DND-41 (cell line): Measurements from ENCODE around the gene VSX1.

Source experiments
- ATAC-seq: fragments of 200-7000 bp; cut with Tn5 transposase; 3 replicates; pipeline ENCODE4 v1.9.1; 2021; ENCODE audit warnings: low read depth; ENCODE audit not compliant: insufficient read depth
- DNase-seq: peaks from one replicate; pipeline ENCODE4 v3.0.0-alpha.2; 2020
- H2AFZ ChIP-seq: 2 replicates; pipeline ENCODE4 v1.6.0; 2012; ENCODE audit warnings: low read depth, low read length
- H3K27ac ChIP-seq: 2 replicates; pipeline ENCODE4 v1.5.1; 2012; ENCODE audit warnings: low read length, inconsistent platforms
- H3K27me3 ChIP-seq: fragments of 200-600 bp; sonication (generic); 2 replicates; pipeline ENCODE4 v1.6.0; 2012; ENCODE audit warnings: low read length, mild to moderate bottlenecking, inconsistent platforms; ENCODE audit not compliant: insufficient read depth, poor library complexity
- H3K36me3 ChIP-seq: 2 replicates; pipeline ENCODE4 v1.5.1; 2012; ENCODE audit warnings: low read length, inconsistent platforms; ENCODE audit not compliant: insufficient read depth
- H3K4me1 ChIP-seq: 2 replicates; pipeline ENCODE4 v1.5.1; 2012; ENCODE audit warnings: mild to moderate bottlenecking, low read length; ENCODE audit not compliant: insufficient read depth
- H3K4me2 ChIP-seq: 2 replicates; pipeline ENCODE4 v1.6.0; 2012; ENCODE audit warnings: mild to moderate bottlenecking, moderate library complexity, low read length, inconsistent platforms; ENCODE audit not compliant: insufficient read depth
- H3K4me3 ChIP-seq, 2 experiments: fragments of 200-600 bp in 1 of 2; shearing (Covaris generic) in 1 of 2; 2 replicates each; pipeline ENCODE4 v1.5.1; 2012 to 2016; ENCODE audit warnings: inconsistent platforms in 2 of 2, low read length in 2 of 2, mild to moderate bottlenecking in 2 of 2, low read depth in 1 of 2, moderate library complexity in 1 of 2
- H3K79me2 ChIP-seq: 2 replicates; pipeline ENCODE4 v1.6.0; 2012; ENCODE audit warnings: low read length, inconsistent platforms; ENCODE audit not compliant: insufficient read depth
- H3K9ac ChIP-seq: 2 replicates; pipeline ENCODE4 v1.6.0; 2012; ENCODE audit warnings: low read depth, mild to moderate bottlenecking, inconsistent platforms, low read length, moderate library complexity
- H3K9me3 ChIP-seq: 2 replicates; pipeline ENCODE4 v1.5.1; 2012; ENCODE audit warnings: low read length, moderate library complexity, mild to moderate bottlenecking, inconsistent platforms; ENCODE audit not compliant: insufficient read depth, severe bottlenecking
- H4K20me1 ChIP-seq: 2 replicates; pipeline ENCODE4 v1.6.0; 2012; ENCODE audit warnings: low read length; ENCODE audit not compliant: insufficient read depth
- CTCF ChIP-seq: IDR thresholded peaks from 2 replicates; pipeline ENCODE4 v1.5.1; 2012; ENCODE audit warnings: borderline replicate concordance, low read length, moderate library complexity, mild to moderate bottlenecking; ENCODE audit not compliant: poor library complexity, severe bottlenecking; ENCODE audit errors: extremely low read depth
- EZH2 ChIP-seq: IDR thresholded peaks from 3 replicates; pipeline ENCODE4 v1.6.1; 2012; ENCODE audit warnings: borderline replicate concordance, low read depth, mild to moderate bottlenecking, moderate library complexity, low read length, inconsistent platforms; ENCODE audit not compliant: severe bottlenecking

VSX1 gene

GRCh38 chr20:25081730-25082497 is at the start of gene VSX1:
Gene VSX1, minus strand, starts transcription at chr20:25082141. Its CDS starts 45 bp downstream, at chr20:25082096.
- Histone ChIP-seq H3K4me1 (peaks cover 47% of the 10 kb centered on the region), H3K9me3 (peaks cover 8% of the 10 kb centered on the region), H3K27ac (no peak within 1 kb of the TSS), H2AFZ (no peak within 1 kb of the TSS), H3K4me2 (no peak within 1 kb of the TSS), H3K36me3 (no peaks in the 10 kb centered on the region), H3K9ac (no peak within 1 kb of the TSS), H3K79me2 (no peaks in the 10 kb centered on the region), H3K27me3 (peaks cover 16% of the 10 kb centered on the region), H3K4me3 (no peak within 1 kb of the TSS), H4K20me1 (no peaks in the 10 kb centered on the region)
- TF ChIP-seq CTCF = no peak
- no peak for TF ChIP-seq EZH2
- ATAC-seq (no peak), DNase-seq (peak; percentile 3)

- H3K27ac ChIP-seq = no peak overlapping the region
- no peak overlapping the region for H3K9ac ChIP-seq
- H2AFZ ChIP-seq = no peak overlapping the region
- H3K4me3 ChIP-seq = no peak overlapping the region
- H3K36me3 ChIP-seq = no peaks in the 10 kb centered on the region
- no peak overlapping the region for H3K4me2 ChIP-seq
- no peaks in the 10 kb centered on the region for H3K9me3 ChIP-seq
- no peaks in the 10 kb centered on the region for H3K79me2 ChIP-seq
- H3K27me3 ChIP-seq = no peaks in the 10 kb centered on the region
- TF ChIP-seq EZH2 = no peak
- TF ChIP-seq CTCF = no peak
- no peaks in the 10 kb centered on the region for H4K20me1 ChIP-seq
- ATAC-seq = no peak
- H3K4me1 ChIP-seq = no peaks in the 10 kb centered on the region
- no peak for DNase-seq
Observed at GRCh38 chr20:25129908-25130307, 48.0 kb upstream of the VSX1 start.

- no peak overlapping the region for H3K27ac ChIP-seq
- H3K4me2 ChIP-seq = no peak overlapping the region
Observed at GRCh38 chr20:25129428-25129827, 47.5 kb upstream of the VSX1 start.

More at GRCh38 chr20:25129428-25129827, 47.5 kb upstream of the VSX1 start:
- no peak overlapping the region for H3K9ac ChIP-seq
- H3K9me3 ChIP-seq = no peaks in the 10 kb centered on the region
- no peak overlapping the region for H3K4me3 ChIP-seq
- no peaks in the 10 kb centered on the region for H3K4me1 ChIP-seq
- H2AFZ ChIP-seq = no peak overlapping the region
- TF ChIP-seq EZH2 = no peak
- TF ChIP-seq CTCF = no peak
- H3K36me3 ChIP-seq = no peaks in the 10 kb centered on the region
- ATAC-seq (no peak), DNase-seq (no peak)
- no peaks in the 10 kb centered on the region for H4K20me1 ChIP-seq
- no peaks in the 10 kb centered on the region for H3K27me3 ChIP-seq
- no peaks in the 10 kb centered on the region for H3K79me2 ChIP-seq
